GM19455 (cell line): ENCODE results near the gene MBTPS1.
A peak's percentile ranks its signal among the peaks of the same experiment; 100 is the strongest.

Experiments
- ATAC-seq: cut with Tn5 transposase; IDR thresholded peaks from one replicate; pipeline ENCODE4 v1.9.1; 2021; ENCODE audit not compliant: unreplicated experiment

MBTPS1 gene

GRCh38 chr16:84104231-84104630, 12.5 kb downstream of the MBTPS1 start:
- ATAC-seq, result no peak

GRCh38 chr16:84103678-84104077, 13.1 kb downstream of the MBTPS1 start:
- ATAC-seq, result no peak

GRCh38 chr16:84098939-84099338, 17.8 kb downstream of the MBTPS1 start:
- no peak for ATAC-seq

- ATAC-seq, result no peak
Measured at GRCh38 chr16:84096447-84097005, 20.2 kb downstream of the MBTPS1 start.

- ATAC-seq, result no peak
Measured at GRCh38 chr16:84095466-84095865, 21.3 kb downstream of the MBTPS1 start.

- ATAC-seq, result no peak
Measured at GRCh38 chr16:84093879-84094270, 22.9 kb downstream of the MBTPS1 start.

- ATAC-seq, result no peak
Measured at GRCh38 chr16:84093120-84093878, 23.4 kb downstream of the MBTPS1 start.

- ATAC-seq, result no peak
Measured at GRCh38 chr16:84091460-84091859, 25.3 kb downstream of the MBTPS1 start.

- no peak for ATAC-seq
Measured at GRCh38 chr16:84090211-84090610, 26.5 kb downstream of the MBTPS1 start.

GRCh38 chr16:84088695-84089395, 27.9 kb downstream of the MBTPS1 start:
- ATAC-seq, result peak; percentile 76

- ATAC-seq, result no peak
Measured at GRCh38 chr16:84087466-84088151, 29.1 kb downstream of the MBTPS1 start.

- ATAC-seq, result no peak
Measured at GRCh38 chr16:84087001-84087400, 29.7 kb downstream of the MBTPS1 start.

GRCh38 chr16:84086341-84086740, 30.4 kb downstream of the MBTPS1 start:
- no peak for ATAC-seq

- no peak for ATAC-seq
Measured at GRCh38 chr16:84085773-84086172, 31.0 kb downstream of the MBTPS1 start.

- no peak for ATAC-seq
Measured at GRCh38 chr16:84085271-84085667, 31.5 kb downstream of the MBTPS1 start.

- no peak for ATAC-seq
Measured at GRCh38 chr16:84084570-84085270, 32.0 kb downstream of the MBTPS1 start.

- ATAC-seq, result no peak
Measured at GRCh38 chr16:84082835-84083569, 33.7 kb downstream of the MBTPS1 start.

GRCh38 chr16:84082110-84082509, 34.6 kb downstream of the MBTPS1 start:
- no peak for ATAC-seq

- no peak for ATAC-seq
Measured at GRCh38 chr16:84081446-84081989, 35.2 kb downstream of the MBTPS1 start.

- ATAC-seq, result no peak
Measured at GRCh38 chr16:84080813-84081212, 35.9 kb downstream of the MBTPS1 start.
